SK-N-SH treated with all-trans-retinoic acid at 6 μM for 48 hours (cell line): ENCODE results near the gene KANK3.
"Not testable (repeated sequence)": the region's sequence is repeated elsewhere in the genome, so short reads cannot be mapped to it uniquely, and the experiment has no call there.

ENCODE experiments used
- ATAC-seq: fragments of 200-7000 bp; cut with Tn5 transposase; 3 replicates; pipeline ENCODE4 v1.9.1; 2020; ENCODE audit warnings: mild to moderate bottlenecking, moderate library complexity
- ARNTL ChIP-seq: fragments of 450-650 bp; formaldehyde crosslinking; IDR thresholded peaks from 2 replicates; pipeline ENCODE4 v1.5.0; 2020; ENCODE audit warnings: low read depth, mild to moderate bottlenecking, moderate library complexity, borderline replicate concordance
- CREB5 ChIP-seq: fragments of 250-450 bp; sonication (Bioruptor Pico); IDR thresholded peaks from 2 replicates; pipeline ENCODE4 v1.5.1; 2020; ENCODE audit warnings: low read depth, mild to moderate bottlenecking, moderate library complexity
- CSDC2 ChIP-seq: fragments of 250-450 bp; sonication (Bioruptor Pico); IDR thresholded peaks from 2 replicates; pipeline ENCODE4 v1.5.0; 2020; ENCODE audit warnings: mild to moderate bottlenecking, moderate library complexity
- ESRRG ChIP-seq: fragments of 250-450 bp; sonication (Bioruptor Pico); IDR thresholded peaks from 2 replicates; pipeline ENCODE4 v1.6.1; 2021; ENCODE audit warnings: mild to moderate bottlenecking
- GLIS3 ChIP-seq: fragments of 250-450 bp; sonication (Bioruptor Pico); IDR thresholded peaks from 2 replicates; pipeline ENCODE4 v1.5.0; 2020; ENCODE audit warnings: mild to moderate bottlenecking, moderate library complexity
- ISL1 ChIP-seq: fragments of 250-450 bp; sonication (Bioruptor Pico); IDR thresholded peaks from 2 replicates; pipeline ENCODE4 v2.1.2; 2022; ENCODE audit warnings: mild to moderate bottlenecking, moderate library complexity
- OSR1 ChIP-seq: fragments of 250-450 bp; sonication (Bioruptor Pico); IDR thresholded peaks from 2 replicates; pipeline ENCODE4 v1.8.0; 2022; ENCODE audit warnings: moderate library complexity, mild to moderate bottlenecking, inconsistent platforms
- PATZ1 ChIP-seq: fragments of 250-450 bp; sonication (Bioruptor Pico); IDR thresholded peaks from 2 replicates; pipeline ENCODE4 v1.8.0; 2020; ENCODE audit warnings: mild to moderate bottlenecking, moderate library complexity, borderline replicate concordance
- PPARA ChIP-seq: fragments of 250-450 bp; sonication (Bioruptor Pico); IDR thresholded peaks from 2 replicates; pipeline ENCODE4 v1.5.0; 2020; ENCODE audit warnings: mild to moderate bottlenecking, borderline replicate concordance
- TSHZ2 ChIP-seq: fragments of 250-450 bp; sonication (Bioruptor Pico); IDR thresholded peaks from 2 replicates; pipeline ENCODE4 v1.5.0; 2020; ENCODE audit warnings: mild to moderate bottlenecking, moderate library complexity
- ZFP3 ChIP-seq: fragments of 250-450 bp; sonication (Bioruptor Pico); IDR thresholded peaks from 2 replicates; pipeline ENCODE4 v1.5.0; 2020; ENCODE audit warnings: mild to moderate bottlenecking, moderate library complexity
- TF ChIP-seq, protein P1 (sequence below): fragments of 250-450 bp; sonication (Bioruptor Pico); IDR thresholded peaks from 2 replicates; pipeline ENCODE4 v1.5.1; 2021; ENCODE audit warnings: mild to moderate bottlenecking, moderate library complexity
- TF ChIP-seq, protein P2 (sequence below): fragments of 250-450 bp; sonication (Bioruptor Pico); IDR thresholded peaks from 2 replicates; pipeline ENCODE4 v1.8.0; 2021; ENCODE audit warnings: low read depth, mild to moderate bottlenecking, moderate library complexity, borderline replicate concordance

KANK3 gene

DNA sequence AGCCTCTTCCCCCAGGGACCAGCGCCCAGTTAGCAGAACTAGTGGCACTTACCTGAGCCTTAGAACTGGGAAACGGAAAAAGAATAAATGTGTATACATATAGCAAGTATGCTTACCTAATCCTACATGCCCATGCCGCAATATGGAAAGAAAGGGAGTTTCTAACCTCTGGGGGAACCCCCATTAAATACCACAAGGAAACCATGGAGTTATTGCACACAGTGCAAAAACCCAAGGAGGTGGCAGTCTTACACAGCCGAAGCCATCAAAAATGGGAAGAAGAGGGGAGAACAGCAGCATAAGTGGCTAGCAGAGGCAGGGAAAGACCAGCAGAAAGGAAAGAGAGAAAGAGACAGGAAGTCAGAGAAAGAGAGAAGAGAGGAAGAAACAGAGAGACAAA lies 41.5 kb upstream of the KANK3 start:
- not testable (repeated sequence) for ATAC-seq

GRCh38 chr19:8379156-8379891 lies 36.3 kb upstream of the KANK3 start:
- not testable (repeated sequence) for ATAC-seq

- no peak for TF ChIP-seq OSR1 (CRISPR knock-in tag)
- TF ChIP-seq ISL1 (CRISPR knock-in tag) = no peak
- TF ChIP-seq, protein P1, sequence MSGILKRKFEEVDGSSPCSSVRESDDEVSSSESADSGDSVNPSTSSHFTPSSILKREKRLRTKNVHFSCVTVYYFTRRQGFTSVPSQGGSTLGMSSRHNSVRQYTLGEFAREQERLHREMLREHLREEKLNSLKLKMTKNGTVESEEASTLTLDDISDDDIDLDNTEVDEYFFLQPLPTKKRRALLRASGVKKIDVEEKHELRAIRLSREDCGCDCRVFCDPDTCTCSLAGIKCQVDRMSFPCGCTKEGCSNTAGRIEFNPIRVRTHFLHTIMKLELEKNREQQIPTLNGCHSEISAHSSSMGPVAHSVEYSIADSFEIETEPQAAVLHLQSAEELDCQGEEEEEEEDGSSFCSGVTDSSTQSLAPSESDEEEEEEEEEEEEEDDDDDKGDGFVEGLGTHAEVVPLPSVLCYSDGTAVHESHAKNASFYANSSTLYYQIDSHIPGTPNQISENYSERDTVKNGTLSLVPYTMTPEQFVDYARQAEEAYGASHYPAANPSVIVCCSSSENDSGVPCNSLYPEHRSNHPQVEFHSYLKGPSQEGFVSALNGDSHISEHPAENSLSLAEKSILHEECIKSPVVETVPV (CRISPR knock-in tag) = no peak
- no peak for TF ChIP-seq ZFP3 (CRISPR knock-in tag)
- no peak for TF ChIP-seq GLIS3 (CRISPR knock-in tag)
- no peak for TF ChIP-seq PPARA
- no peak for TF ChIP-seq ARNTL (CRISPR knock-in tag)
- TF ChIP-seq CREB5 = no peak
- no peak for TF ChIP-seq PATZ1 (CRISPR knock-in tag)
- TF ChIP-seq, protein P2, sequence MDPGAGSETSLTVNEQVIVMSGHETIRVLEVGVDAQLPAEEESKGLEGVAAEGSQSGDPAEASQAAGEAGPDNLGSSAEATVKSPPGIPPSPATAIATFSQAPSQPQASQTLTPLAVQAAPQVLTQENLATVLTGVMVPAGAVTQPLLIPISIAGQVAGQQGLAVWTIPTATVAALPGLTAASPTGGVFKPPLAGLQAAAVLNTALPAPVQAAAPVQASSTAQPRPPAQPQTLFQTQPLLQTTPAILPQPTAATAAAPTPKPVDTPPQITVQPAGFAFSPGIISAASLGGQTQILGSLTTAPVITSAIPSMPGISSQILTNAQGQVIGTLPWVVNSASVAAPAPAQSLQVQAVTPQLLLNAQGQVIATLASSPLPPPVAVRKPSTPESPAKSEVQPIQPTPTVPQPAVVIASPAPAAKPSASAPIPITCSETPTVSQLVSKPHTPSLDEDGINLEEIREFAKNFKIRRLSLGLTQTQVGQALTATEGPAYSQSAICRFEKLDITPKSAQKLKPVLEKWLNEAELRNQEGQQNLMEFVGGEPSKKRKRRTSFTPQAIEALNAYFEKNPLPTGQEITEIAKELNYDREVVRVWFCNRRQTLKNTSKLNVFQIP (CRISPR knock-in tag) = no peak
- no peak for TF ChIP-seq ESRRG (CRISPR knock-in tag)
- TF ChIP-seq TSHZ2 (CRISPR knock-in tag) = no peak
- no peak for TF ChIP-seq CSDC2 (CRISPR knock-in tag)
- ATAC-seq = no peak
These were observed 34.5 kb upstream of the KANK3 start for GRCh38 chr19:8377598-8377997.

DNA sequence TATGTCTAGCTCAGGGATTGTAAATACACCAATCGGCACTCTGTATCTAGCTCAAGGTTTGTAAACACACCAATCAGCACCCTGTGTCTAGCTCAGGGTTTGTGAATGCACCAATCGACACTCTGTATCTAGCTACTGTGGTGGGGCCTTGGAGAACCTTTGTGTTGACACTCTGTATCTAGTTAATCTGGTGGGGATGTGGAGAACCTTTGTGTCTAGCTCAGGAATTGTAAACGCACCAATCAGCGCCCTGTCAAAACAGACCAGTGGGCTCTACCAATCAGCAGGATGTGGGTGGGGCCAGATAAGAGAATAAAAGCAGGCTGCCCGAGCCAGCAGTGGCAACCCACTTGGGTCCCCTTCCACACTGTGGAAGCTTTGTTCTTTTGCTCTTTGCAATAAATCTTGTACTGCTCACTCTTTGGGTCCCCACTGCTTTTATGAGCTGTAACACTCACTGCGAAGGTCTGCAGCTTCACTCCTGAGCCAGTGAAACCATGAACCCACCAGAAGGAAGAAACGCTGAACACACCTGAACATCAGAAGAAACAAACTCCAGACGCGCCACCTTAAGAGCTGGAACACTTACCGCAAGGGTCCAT lies 33.4 kb upstream of the KANK3 start:
- not testable (repeated sequence) for ATAC-seq

DNA sequence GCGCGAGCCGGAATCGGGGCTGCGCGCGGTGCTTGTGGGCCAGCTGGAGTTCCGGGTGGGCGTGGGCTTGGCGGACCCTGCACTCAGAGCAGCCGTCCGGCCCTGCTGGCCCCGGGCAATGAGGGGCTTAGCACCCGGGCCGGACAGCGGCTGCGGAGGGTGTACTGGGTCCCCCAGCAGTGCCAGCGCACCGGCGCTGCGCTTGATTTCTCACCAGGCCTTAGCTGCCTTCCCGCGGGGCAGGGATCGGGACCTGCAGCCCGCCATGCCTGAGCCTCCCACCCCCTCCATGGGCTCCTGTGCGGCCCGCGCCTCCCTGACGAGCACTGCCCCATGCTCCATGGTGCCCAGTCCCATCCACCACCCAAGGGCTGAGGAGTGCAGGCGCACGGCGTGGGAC lies 32.7 kb upstream of the KANK3 start:
- not testable (repeated sequence) for ATAC-seq
